HG03175 (cell line): ENCODE results near the gene TEX53.

Experiments used
- ATAC-seq: cut with Tn5 transposase; IDR thresholded peaks from one replicate; pipeline ENCODE4 v1.9.1; 2021; ENCODE audit warnings: mild to moderate bottlenecking, moderate library complexity; ENCODE audit not compliant: unreplicated experiment

Gene TEX53

DNA sequence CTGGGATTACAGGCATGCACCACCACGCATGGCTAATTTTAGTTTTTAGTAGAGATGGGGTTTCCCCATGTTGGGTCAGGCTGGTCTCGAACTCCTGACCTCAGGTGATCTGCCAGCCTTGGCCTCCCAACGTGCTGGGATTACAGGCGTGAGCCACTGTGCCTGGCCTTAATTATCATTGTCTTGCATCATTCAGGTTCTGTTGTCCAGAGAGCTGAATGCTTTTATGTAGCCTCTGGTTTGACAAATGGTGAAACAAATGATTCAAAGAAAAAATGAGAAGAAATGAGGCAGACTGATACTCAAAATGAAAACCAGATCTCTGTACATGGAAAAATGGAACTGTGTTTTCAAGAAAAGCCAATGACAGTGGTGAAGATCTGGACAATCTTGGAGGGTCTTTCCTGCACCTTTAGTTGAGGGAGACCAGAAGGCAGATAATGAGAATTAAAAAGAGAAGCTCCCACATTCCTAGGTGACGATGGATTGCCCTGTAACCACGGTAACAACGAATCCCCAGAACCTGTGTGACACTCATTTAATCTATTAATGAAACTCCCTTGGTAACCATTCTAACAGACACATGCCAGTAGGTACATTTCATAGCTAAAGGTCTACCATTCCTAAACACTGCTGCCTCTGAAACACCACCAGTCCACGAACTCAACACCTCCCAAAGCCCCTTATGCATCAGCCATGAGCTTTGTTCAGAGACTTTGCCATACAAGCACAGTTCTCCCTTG, 22.8 kb upstream of the TEX53 start:
- ATAC-seq = no peak

GRCh38 chr9:114678795-114679194, 21.2 kb upstream of the TEX53 start:
- ATAC-seq = no peak

DNA sequence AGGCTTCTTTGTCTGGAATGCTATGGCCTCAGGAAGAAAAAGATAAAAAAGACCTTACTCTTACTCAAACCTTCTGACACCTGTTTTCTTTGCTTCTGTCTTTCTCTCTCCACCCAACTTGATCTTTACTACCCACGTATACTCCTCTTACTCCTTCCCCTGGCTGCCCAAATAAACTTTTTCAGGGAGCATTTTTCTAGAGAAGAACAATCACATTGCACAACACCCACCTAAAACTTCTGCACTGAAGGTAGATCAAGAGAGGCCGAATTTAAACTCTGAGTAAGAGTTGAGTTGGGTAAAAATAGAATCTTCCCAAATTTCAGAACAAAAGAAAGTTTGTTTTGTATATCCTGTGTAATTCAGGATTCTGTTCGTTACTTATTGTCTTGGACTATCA, 20.5 kb upstream of the TEX53 start:
- ATAC-seq = no peak

DNA sequence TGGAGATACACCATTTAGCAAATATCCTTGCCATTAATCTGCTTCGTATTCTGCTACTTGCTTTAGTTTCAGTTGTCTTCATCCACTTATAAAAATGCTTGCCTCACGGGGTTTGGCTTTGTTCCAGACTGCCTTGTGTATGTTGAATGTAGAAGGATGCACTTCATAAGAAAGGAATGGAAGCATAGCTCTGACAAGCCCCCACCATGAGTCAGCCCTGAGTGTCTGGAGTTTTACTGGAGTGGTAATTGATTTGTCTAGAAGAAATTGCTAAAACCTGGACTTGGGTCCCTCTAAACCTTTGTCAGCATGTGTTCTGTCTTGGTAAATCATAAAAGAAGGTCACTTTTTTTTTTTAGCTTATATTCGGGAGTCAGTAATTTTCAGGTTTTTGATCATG, 19.8 kb upstream of the TEX53 start:
- no peak for ATAC-seq

DNA sequence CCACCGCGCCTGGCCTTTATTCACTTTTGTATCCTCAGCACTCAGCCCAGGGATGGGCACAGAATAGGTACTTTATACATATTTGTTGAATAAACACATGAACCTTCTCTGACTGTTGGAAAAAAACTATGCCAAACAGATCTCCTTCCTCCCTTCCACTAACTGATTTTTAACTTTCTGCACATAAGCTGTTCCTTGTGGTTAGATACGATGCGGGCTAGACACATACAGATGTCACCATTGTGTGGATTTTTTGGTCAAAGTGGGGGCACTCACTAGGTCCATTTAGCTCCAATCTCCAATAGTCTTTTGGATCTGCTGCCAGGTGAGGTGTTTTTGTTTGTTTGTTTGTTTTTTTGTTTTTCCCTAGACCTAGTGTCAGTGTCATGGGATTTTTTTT, 19.3 kb upstream of the TEX53 start:
- ATAC-seq = no peak

DNA sequence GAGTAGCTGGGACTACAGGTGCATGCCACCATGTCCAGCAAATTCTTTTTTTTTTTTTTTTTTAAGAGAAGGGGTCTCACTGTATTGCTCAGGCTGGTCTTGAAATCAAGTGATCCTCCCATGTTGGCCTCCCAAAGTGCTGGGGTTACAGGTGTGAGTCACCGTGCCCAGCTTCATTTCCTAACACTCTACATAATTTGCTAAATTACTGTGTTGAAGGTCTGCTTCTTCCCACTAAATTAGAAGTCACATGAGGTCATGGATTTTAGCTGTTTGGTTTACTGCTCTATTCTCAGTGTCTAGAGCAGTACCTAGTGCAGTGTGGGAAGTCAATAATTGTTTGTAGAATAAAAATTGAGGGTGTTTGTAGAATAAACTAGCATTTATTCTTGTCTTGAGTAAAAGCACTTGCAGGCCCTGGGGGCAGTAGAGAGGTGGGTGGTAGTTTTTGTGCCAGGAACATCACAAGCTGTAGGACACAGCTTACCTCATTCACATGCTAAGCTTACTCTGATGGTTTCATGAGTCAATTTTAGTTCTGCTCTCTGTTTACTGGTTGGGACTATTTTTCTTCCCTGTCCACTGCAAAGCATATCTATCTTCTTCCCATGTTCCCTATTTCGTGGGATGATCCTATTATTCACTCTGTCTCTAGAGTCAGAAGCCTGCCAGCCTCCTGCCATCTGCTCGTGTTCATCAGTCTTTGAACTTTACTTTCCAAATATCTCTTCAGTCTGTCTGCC, 17.4 kb upstream of the TEX53 start:
- ATAC-seq = no peak

DNA sequence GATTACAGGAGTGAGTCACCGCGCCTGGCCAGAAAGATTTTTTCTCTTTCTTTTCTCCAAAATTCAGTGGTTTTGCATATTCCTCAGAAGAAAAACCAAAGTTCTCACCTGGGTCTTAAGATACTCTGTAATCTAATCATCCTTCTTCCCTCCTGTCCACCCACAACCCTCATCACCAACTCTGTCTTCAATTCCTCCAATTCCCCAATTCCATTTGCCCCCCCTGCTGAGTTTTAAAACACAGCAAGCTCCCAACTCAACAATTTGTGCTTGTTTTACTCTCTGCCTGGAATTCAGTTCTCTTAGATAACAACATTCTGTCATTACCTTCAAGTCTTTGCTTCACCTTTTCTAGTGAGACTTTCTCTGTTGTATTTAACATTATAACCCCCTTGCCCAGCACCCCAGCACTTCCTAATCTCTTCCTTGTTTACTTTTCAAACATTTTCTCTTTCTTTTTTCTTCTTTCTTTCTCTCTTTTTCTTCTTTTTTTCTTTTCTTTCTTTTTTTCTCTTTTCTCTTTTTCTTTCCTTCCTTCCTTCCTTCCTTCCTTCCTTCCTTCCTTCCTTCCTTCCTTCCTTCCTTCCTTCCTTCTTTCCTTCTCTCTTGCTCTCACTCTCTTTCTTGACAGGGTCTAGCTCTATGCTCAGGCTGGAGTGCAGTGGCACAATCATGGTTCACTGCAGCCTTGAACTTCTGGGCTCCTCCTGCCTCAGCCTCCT, 16.6 kb upstream of the TEX53 start:
- no peak for ATAC-seq

- ATAC-seq = no peak
Measured at GRCh38 chr9:114671605-114672004, 14.0 kb upstream of the TEX53 start.

DNA sequence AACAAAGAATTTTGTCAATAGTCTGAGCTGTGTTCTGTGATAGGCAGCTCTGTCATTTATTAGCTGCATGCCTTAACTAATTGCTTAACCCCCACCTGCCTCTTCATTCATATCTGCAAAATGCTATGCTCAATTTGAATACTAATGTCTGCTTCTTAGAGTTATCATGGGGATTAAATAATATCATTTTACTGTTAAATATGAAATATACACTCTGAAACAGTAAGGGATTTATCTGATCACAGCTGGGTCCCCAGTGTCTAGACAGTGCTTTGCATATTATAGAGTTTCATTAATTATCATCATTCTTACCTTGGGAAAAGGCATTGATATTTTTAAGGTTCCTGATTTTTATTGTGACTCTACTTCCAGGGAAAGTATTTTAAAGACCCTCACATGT, 12.4 kb upstream of the TEX53 start:
- ATAC-seq = no peak

- no peak for ATAC-seq
Measured at GRCh38 chr9:114668146-114668545, 10.5 kb upstream of the TEX53 start.

DNA sequence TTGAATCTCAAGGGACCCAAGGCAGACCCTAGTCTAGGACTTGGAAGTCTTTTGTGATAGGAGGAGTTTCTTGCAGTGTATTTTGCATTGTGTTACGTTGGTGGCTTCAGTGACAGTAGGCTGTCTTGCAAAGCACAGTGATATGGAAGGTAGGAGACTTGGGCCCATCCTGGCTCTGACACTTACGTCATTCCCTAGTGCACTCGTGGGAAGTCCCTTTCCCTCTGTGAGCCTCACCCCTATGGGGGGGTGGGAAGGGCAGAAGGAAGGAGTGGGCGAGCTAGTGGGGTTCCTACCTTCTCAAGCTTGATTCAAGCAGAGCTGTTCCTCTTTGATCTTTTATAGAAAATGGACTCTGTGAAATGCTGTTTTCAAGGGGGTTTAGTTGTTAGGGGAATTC, 9.2 kb upstream of the TEX53 start:
- no peak for ATAC-seq

GRCh38 chr9:114666401-114666800, 8.8 kb upstream of the TEX53 start:
- no peak for ATAC-seq

DNA sequence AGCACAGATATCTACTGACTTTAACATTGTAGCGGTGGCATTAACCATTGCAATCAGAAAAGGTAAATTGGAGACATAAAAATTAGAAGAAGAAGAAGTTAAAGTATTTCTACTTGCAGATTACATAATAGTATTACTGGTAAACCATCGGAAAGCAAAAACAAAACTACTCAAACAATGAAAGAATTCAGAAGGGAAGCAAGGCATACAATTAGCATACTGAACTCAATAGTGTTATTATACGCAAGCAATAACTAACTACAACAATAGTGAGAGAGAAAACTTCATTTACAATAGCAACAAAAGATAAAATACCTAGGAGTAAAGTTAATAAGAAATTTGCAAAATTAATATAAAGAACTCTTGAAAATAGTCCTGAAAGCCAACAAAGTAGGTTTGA, 6.6 kb upstream of the TEX53 start:
- ATAC-seq = no peak

DNA sequence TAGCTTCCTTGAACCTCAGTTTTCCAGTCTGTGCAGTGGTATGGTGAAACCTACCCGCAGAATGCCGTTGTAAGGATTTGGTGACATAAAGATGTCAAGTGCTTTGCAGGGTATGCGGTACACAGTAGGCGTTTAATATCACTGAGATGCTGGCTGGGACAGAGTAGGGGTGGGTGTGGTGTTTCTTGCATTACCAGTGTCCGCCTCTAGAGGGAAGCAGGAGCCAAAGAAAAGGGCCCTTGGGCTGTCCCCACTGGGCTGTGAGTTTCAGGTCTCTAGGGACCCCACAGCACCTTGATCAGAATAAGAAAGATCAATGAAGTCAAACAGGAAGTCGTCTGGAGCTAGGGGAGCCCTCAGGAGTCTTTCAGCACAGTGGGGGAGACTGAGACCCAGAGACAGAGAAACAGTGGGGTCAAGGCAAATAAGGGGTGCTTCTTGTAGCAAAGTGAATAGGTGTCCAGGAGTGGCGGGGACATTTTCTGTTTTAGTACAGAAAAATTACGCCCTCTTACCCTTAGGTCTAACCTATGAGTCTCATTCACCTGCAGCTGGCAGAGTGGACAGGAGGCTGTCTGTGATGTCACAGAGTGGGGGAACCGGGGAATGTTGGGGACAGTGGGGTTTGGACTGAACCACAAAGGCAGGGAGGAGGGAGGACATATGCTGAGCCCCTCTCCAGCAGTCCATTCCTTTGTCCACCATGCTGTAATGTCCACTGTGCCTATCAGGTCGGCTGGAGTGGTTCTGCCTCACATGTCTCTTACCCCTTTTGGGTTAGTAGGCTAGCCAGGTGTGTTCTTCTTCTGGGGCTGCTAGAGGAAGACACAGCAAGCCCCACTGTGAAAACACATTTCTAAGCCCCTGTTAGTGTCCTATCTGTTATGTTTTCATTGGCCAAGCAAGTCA, 4.7 kb upstream of the TEX53 start:
- ATAC-seq = peak; percentile 86

DNA sequence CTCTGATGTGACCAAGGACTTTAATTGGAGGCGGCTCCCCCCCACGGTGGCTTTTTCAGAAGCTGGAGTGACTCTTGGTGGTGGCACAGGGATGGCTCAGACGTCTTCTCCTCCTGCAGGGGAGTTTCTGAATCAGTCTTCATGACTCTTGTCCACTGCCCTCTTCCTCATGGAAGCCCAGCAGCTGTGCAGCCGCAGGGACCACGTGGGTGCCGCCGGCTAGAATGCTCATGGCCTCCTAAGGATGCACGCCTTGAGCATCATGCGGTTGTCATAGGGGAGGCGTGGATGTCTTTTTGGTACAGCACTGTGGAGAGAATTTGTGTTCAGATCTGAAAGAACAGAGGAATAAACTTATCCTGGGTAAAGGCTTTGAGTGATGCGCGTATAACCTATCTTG, 1.3 kb downstream of the TEX53 start:
- ATAC-seq = no peak

GRCh38 chr9:114655689-114656088, 1.9 kb downstream of the TEX53 start:
- no peak for ATAC-seq

- peak; percentile 81 for ATAC-seq
Measured at GRCh38 chr9:114653556-114654159, 3.9 kb downstream of the TEX53 start.

GRCh38 chr9:114652776-114653555, 4.6 kb downstream of the TEX53 start:
- ATAC-seq = peak; percentile 30

- ATAC-seq = no peak
Measured at GRCh38 chr9:114643896-114644295, 13.7 kb downstream of the TEX53 start.

DNA sequence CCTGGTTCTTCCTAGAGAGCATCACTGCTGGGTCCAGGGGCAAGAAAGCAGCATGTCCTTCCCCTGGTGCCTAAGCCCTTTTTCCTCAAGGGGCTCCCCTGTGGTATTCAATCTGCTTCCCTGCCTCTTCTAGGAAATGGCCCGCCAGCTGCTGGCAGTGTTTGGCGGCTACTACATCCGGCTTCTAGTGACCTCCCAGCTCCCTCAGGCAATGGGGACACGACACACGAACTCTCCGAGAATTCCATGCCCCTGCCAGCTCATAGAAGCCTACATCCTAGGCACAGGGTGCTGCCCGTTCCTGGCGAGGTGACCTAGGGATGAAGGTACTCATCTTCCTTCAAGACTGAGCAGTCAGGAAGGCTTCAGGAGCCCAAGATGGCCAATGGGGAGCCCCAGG, 14.6 kb downstream of the TEX53 start:
- ATAC-seq = no peak
